DMS 273 (cell line): Measurements from ENCODE around the gene ENDOD1.
A peak's percentile ranks its signal among the peaks of the same experiment; 100 is the strongest.
"Not testable (repeated sequence)": the region's sequence is repeated elsewhere in the genome, so short reads cannot be mapped to it uniquely, and the experiment has no call there.

Source experiments
- DNase-seq: peaks from one replicate; lab custom pipeline; 2025; ENCODE audit not compliant: unreplicated experiment; lab: John Stamatoyannopoulos, UW

The ENDOD1 gene

DNA sequence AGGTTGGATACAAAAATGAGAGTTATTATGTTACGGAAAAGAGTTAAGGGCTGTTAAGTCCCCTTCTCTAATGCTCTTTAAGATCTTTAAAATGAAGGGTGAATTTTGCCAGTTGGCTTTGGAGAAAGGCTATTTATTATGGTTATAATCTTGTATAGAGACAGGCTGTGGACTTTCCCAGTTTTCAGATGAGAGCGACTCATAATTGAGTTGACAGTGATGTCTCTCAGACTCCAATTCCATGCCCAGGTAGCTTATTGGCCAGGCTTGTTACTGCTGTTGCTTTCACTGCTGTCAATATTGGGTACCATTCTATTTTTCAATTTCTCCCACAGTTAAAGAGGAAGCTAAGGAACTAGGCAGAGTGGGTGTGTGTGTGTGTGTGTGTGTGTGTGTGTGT lies 13.1 kb downstream of the ENDOD1 start:
- no peak for DNase-seq

DNA sequence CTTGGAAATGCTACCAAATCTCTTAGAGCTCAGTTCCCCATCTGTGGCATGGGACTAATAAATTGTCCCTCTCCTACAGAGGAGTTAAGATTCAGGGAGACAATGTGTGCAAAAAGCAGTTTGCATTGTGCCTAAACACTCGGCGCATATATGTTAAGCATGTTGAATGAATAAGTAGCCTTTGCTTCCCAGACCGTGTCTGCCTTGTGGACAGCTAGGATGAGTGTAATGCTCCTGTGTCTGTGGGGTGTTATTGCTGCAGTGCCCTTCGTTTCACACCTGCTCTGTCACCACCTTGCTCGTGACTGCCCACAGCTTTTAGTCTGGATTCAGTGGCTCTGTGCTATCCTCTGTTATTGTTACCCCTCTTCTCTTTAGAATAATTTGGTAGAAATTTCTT lies 14.1 kb downstream of the ENDOD1 start:
- no peak for DNase-seq

DNA sequence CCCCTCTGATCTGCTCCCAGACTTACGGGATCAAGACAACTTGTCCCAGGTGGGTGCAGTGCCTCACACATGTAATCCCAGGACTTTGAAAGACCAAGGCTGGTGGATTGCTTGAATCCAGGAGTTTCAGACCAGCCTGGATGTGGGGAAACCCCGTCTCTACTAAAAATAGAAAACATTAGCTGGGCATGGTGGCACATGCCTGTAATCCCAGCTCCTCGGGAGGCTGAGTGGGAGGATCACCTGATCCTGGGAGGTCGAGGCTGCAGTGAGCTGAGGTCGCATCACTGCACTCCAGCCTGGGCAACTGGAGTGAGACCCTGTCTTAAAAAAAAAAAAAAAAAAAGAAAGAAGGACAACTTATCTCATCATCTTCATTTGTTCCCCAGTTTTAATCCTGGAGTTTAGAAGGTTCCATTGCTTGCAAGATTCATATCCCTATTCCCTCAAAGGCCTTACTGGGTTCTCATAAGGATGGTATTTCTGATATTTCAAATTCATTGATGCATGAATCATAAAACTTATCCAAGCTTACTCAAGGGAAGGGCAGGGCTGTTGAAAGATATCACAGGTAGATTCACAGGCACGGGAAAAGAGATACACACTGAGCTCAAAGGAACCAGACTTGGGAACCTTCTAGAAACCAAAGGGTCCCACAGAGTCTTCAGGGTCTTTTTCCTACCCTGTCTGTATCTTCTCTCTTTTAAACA lies 14.6 kb downstream of the ENDOD1 start:
- peak; percentile 6 for DNase-seq

DNA sequence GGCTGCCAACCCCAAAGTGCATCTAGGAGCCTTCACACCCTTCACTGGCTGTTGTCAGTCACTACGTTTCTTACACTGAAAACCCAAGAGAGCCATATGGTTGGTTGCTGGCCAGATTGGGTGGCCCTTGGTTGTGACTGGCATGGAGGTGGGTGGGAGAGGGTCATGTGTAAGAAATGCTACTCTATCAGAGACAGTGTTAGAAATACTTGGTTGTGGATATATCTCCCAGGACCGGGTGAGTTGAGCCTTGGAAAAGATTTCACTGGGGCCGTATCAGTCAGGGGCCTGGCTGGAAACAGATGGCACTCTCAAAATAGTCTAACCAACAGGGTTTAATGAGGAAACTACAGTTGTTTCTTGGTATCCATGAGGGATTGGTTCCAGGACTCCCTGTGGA lies 15.2 kb downstream of the ENDOD1 start:
- DNase-seq = peak; percentile 86

DNA sequence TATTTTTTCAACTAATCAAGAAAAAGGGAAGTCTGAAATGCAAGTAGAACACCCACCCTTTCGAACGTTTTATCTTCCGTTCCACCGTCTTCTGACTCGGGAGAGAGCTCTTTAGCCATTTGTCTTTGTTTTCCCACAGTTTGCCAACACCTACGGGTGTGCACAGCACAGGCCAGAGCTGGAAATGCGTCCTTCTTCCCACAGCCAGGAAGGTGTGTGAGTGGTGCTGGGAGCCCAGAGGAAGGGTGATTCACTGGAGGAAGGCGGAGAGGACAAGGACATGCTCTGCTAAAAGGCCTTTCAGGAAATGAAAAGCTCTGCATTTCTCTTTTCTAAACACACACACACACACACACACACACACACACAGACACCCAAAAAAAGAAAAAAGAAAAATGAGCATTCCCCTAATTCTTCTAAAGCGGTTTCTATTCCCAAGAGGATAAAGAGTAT lies 18.5 kb downstream of the ENDOD1 start:
- DNase-seq = no peak

DNA sequence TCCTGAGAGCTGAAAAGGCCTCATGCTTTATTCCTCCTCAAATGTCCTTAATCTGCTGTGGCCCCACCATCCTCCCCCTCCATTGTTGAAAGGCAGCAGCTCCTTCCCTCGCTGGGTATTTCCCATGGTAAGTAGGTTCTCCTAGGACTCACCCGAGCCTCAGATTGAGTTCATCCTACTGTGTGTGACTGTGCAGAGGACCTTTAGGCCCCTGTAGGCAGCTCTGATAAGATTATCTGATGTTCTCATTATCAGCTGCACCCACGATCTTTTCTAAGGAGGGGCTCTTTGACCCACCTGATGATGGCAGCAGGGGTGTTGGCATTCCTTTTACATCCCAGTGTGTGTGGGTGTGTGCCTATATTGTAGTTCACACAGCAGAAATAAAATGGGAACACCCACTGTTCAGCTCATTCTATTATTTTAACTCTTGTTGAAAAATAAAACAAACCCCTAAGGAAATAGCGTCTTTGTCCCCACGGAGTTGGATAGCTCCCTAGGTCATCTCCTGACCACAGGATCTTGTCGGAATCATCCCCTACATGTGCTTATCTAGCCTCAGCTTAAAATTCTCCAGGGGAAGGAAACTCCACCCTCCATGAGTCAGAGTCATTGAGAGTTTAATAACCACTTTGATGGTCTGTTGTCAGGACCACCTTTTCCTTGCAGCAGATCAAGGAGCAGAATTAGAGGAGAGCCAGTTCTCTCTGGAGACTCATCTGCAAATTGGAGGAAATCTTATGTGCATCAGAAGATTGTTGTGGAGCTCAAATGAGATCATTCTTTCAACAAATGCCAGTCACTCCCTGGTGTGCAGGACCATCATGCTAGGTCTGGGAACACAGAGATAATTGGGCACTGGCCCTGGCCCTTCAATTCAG lies 19.3 kb downstream of the ENDOD1 start:
- DNase-seq = no peak

DNA sequence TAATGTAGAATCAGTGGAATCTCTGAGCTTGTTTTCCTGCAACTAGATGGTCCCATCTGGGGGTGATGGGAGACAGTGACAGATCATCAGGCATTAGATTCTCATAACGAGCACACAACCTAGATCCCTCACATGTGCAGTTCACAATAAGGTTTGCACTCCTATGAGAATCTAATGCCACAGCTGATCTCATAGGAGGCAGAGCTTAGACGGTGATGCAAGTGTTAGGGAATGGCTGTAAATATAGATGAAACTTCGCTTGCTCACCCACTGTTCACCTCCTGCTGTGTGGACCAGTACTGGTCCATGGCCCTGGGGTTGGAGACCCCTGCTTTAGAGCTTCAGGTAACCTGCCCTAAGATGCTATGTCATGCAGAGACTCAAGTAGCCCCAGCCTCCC lies 21.8 kb downstream of the ENDOD1 start:
- DNase-seq = not testable (repeated sequence)

DNA sequence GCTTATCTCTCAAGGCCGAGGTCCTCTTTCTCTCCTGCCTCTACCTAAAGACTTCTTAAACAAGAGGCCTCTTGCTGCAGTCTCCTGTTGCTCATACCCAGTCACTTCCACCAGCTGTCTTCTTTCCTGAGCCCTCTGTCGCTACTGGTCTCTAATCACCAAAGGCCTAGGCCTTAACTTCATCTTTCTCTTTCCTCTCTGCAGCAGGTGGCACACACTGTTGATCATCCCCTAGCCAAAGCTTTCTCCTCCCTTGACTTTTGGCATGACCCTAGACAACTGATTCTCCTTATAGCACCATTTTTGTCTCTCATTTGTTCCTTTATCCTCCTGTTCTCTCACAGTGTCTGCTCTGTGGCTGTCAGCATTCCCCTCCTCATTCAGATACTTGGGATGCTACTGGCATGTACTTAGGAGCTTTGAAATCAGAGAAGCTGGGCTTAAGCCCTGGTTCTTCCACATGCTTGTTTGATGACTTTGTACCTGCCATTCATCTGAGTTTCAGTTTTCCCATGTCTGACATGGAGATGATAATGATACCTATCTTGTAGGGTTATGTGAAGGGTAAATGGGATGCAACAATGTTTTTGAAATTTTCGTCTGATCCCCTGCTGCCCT lies 22.4 kb downstream of the ENDOD1 start:
- DNase-seq = no peak

DNA sequence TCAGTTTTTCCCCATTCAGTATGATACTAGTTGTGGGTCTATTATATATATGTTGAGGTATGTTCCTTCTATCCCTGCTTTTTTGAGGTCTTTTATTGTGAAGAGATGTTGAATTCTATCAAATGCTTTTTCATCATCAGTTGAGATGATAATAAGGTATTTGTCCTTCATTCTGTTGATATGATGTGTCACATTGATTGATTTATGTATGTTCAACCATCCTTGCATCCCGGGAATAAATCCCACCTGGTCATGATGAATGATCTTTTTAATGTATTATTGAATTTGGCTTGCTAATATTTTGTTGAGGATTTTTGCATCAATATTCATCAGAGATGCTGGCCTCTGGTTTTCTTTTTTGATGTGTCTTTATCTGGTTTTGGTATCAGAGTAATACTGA lies 26.0 kb downstream of the ENDOD1 start:
- DNase-seq = no peak

DNA sequence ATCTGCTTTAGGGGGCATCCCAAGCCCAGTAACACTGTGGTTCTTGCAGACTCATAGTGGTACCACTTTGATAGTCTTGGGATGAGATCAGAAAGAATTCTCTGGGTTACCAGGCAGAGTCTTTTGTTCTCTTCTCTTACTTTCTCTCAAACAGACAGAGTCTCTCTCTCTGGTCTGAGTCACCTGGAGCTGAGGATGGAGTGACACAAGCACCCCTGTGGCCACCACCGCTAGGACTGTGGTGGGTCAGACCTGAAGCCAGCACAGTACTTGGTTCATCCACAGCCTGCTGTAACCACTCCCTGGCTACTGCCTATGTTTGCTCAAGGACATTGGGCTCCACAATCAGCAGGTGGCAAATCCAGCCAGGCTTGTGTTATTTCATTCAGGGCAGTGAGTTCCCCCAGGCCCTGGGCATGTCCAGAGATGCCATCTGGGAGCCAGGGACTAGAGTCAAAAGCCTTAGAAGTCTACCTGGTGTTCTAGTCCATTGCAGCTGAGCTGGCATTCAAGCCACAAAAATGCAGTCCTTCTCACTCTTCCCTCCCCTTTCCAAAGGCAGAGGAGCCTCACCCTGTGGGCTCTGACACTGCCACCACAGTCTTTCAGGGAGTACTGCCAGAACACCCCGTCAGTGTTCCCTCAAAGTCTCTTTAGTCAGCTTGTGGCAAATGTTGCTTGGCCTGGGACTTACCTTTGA lies 29.9 kb downstream of the ENDOD1 start:
- DNase-seq = no peak

DNA sequence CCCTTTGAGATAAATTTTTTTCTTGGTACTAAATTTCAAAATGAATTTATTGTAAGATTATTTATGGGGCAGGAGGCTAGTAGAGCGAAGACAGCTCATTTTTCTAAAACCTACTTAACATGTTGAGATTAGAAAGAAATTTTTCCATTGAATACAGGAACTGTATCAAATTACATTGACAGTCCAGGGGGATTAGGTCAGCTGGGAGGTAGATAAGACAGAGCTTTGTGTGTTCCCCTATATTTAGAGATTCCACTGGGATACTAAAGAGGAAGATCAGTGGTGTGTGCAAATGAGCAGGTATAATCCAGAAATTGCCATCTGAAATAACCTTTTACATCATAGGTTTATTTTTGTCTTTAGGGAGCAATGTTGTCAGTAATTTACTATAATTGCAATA lies 32.1 kb downstream of the ENDOD1 start:
- peak; percentile 17 for DNase-seq

DNA sequence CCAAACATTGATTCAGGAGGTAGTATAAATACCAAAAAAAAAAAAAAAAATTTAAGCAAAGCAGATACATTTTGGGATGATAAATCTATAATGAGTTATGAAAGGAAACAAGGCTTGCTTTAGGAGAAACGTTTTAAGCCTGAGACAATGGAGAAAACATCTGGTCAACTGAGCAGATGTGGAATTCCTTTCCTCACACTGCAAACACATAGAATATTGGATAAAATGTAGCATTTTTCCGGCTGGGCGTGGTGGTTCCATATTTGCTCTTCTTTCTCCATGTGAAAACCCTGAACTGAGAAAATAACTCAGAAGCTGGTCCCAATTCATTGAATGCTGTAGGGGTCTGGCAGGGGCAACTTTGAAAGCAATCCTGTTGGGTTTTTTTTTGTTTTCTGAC lies 33.9 kb downstream of the ENDOD1 start:
- DNase-seq = no peak

DNA sequence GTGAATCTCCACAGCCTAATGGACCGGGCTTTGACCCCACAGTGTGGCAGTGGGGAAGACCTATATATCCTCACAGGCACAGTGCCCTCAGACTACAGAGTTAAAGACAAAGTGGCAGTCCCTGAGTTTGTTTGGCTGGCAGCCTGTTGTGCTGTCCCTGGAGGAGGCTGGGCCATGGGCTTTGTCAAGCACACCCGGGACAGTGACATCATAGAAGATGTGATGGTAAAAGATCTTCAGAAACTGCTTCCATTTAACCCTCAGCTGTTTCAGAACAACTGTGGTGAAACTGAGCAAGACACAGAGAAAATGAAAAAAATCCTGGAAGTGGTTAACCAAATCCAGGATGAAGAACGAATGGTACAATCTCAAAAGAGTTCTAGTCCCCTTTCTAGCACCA lies 39.0 kb downstream of the ENDOD1 start:
- no peak for DNase-seq

DNA sequence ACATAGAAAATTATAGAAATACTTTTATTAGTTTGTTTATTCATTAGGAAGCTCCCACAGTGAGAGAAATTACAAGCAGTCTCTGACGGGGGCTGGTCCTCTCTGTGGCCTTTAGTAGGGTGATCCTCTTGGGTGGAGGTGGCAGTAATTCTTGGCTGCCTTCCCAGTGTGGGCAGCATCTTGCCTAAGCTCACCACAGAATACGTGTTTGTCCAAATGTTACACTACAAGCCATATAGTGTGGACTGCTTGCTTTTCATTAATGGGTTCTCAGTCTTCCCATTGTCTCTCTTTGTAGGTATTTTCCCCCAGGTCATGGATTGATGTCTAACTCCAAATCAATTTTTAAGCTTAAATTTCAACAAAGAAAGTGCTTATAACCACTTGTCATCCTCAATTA lies 43.3 kb downstream of the ENDOD1 start:
- peak; percentile 24 for DNase-seq

DNA sequence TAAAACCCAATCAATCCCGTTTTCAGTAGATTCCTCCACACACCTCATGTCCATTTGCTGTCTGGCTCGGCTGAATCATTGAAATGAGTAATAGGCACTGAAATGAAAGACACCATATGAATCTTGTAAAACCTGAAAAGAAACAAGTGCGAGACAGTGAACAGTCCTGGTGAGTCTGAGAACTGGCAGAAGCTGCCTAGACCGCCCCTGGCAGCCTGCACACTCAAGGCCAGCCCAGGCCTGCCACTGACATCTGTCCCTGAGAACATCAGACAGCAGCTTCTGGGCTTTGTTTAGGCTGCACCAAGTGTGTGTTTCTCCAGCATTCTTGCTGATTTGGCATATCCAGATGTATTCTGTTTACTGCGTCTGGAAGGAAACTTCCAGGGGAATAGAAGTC lies 44.8 kb downstream of the ENDOD1 start:
- peak; percentile 92 for DNase-seq

DNA sequence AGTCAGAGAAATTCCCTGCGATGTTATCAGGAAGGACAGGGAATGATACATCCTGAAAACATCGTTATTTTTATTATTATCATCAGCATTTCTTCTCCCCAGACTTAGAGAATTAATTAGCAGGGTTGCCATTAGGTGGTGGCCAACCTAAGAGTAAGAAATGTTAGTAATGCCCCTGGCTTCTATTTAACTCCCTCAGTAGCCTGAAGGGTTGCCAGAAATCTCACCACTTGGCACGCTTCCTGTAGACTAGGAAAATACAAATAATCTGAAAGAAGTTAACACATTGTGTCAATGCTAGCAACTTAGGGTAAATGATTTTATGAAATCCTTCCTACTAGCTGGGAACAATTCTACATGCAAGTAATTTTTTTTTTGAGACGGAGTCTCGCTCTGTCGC lies 45.5 kb downstream of the ENDOD1 start:
- DNase-seq = peak; percentile 56

DNA sequence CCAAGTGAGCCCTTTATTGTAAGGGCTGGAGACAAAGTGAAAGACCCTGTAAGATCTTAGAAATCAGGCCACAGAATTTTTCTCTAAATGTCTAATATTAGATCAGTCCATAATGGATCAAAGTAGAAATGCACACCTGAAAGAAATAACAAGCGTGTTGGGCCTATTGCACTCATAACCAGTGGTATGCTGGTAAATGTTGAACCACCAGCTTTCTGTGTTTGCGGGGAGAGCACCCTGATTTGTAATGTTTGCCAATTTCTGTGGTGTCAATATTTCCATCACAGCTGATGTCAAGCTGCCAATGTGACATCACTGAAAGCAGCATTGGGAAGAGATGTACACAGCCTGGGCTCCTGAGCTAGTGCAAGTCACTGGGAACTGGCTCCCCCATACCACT lies 46.2 kb downstream of the ENDOD1 start:
- DNase-seq = no peak

DNA sequence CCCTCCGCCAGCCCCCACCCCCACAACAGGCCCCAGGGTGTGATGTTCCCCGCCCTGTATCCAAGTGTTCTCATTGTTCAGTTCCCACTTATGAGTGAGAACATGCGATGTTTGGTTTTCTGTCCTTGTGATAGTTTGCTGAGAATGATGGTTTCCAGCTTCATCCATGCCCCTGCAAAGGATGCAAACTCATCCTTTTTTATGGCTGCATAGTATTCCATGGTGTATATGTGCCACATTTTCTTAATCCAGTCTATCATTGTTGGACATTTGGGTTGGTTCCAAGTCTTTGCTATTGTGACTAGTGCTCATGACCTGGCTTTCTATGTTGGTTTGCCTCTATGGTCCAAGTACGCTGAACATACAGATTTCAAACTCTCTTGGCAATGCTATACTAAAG lies 47.1 kb downstream of the ENDOD1 start:
- DNase-seq = not testable (repeated sequence)

DNA sequence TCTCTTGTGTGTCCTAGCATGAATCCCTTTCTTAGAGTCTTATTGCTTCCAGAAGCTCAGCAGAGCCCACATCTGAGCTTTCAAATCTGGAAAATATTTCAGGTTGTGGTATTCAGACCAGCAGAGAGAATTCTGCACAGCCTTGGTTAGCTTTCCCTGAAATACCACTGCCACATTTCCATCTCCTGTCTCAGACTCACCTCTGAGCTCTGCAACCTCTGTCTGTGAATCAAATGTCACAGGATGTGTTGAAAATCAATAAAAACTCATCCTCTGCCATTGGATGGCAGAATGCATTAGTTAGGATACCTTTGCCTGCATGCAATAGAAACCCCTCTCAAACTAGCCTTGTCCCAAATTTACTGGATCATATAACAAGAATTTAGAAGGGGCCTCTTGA lies 47.7 kb downstream of the ENDOD1 start:
- DNase-seq = no peak

DNA sequence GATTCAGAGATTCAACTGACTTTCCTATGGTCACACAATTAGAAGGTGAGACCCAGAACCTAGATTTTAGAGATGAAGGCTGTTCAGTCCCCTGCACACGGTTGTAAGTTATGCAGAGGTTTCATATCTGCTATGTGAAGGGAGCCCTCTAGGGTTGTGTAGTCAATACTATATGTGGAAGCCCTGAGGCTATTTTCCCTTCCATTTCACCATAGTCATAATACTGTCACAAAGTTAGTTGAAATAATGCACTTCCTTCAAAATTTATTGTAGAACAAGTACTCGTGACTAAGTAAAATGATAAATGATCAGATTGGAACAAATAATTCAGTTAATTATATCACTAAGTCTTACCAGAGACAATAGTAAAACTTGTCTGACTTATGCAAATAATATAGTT lies 48.8 kb downstream of the ENDOD1 start:
- DNase-seq = peak; percentile 31

DNA sequence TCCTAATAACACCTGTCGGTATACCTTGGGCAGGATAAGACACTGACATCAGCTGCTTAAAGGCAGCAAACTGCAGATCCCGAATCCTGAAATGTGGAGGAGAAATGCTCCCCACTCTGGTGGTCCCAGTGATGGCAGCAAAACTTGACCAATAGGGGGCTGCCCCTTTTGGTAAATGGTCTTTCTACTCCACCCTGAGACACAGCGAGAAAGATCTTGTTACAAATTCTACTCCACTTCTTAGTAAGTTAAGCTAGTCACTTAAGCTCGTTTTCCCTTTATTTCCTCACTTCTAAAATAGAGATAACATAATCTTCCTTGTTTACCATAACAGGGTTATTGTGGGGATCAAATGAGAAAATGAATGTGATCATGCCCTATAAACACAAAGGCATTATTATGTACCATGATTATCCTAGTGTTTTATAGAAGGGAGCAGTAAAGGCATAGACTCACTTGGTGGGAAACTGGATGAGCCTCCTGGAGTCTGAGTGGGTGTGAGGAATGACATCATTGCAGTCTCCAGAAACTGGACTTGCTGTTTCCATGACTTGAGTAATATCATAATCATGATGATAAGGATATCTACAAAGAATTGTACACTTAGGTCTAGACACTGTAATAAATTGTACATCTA lies 50.9 kb downstream of the ENDOD1 start:
- DNase-seq = no peak
